GM12874 (cell line): ENCODE measurements around the gene RALBP1.

Source experiments
- CTCF ChIP-seq: IDR thresholded peaks from 2 replicates; pipeline ENCODE4 v1.5.1; 2011; ENCODE audit warnings: low read depth, mild to moderate bottlenecking, control low read depth, low read length, moderate library complexity; ENCODE audit not compliant: insufficient read depth

RALBP1 gene

GRCh38 chr18:9559253-9559652 is 83.9 kb downstream of the RALBP1 start:
- TF ChIP-seq CTCF, result no peak

GRCh38 chr18:9561759-9562158 is 86.4 kb downstream of the RALBP1 start:
- TF ChIP-seq CTCF, result no peak

- no peak for TF ChIP-seq CTCF
Observed at GRCh38 chr18:9562584-9562983, 87.3 kb downstream of the RALBP1 start.

- TF ChIP-seq CTCF, result no peak
Observed at GRCh38 chr18:9563331-9563730, 88.0 kb downstream of the RALBP1 start.

GRCh38 chr18:9565407-9565806 is 90.1 kb downstream of the RALBP1 start:
- TF ChIP-seq CTCF, result no peak

- no peak for TF ChIP-seq CTCF
Observed at GRCh38 chr18:9568186-9568585, 92.9 kb downstream of the RALBP1 start.

- no peak for TF ChIP-seq CTCF
Observed at GRCh38 chr18:9569178-9569577, 93.9 kb downstream of the RALBP1 start.

GRCh38 chr18:9570255-9570654 is 94.9 kb downstream of the RALBP1 start:
- no peak for TF ChIP-seq CTCF
